Lower leg skin (tissue), 4 donors: ENCODE data around the gene PDS5B. TPM values are rescaled to one million over a fixed set of nuclear protein-coding genes. Genes with fewer than 3 reads are reported as not detected.

ENCODE experiments used
- DNase-seq, 2 donors: peaks; one replicate each; pipeline ENCODE4 v3.0.0-alpha.2; 2019; ENCODE audit warnings: low spot score in 2 of 2
- H3K4me3 ChIP-seq: fragments of 200-600 bp; sonication (generic); 2 replicates; pipeline ENCODE4 v1.5.1; 2017; ENCODE audit warnings: mild to moderate bottlenecking, low read depth; ENCODE audit not compliant: poor library complexity, severe bottlenecking
- CTCF ChIP-seq, 3 donors: fragments of 450-650 bp; IDR thresholded peaks; one replicate each; pipeline ENCODE4 v1.5.1; 2016; ENCODE audit warnings: antibody characterized with exemption in 3 of 3, mild to moderate bottlenecking in 3 of 3, moderate library complexity in 2 of 3
- POLR2A ChIP-seq, 2 donors: fragments of 450-650 bp; IDR thresholded peaks; one replicate each; pipeline ENCODE4 v1.6.1; 2016 to 2017; ENCODE audit warnings: antibody characterized with exemption in 2 of 2, mild to moderate bottlenecking in 1 of 2, moderate library complexity in 1 of 2
- WGBS, 2 donors: methylation state at CpG; one replicate each; pipeline ENCODE4 v1.1.5; 2018; 5-methylcytosine and 5-hydroxymethylcytosine counted together
- intact Hi-C: fragments of 100-400 bp; cut with DNase I; formaldehyde crosslinking; loops from one replicate; pipeline ENCODE4 v1.15.0; 2023; ENCODE audit warnings: low total_unique reads
- total RNA-seq, 4 donors: library from RNA; depleted of rRNA; stranded (reverse); fragments of >200 nt; gene quantifications; one replicate each; pipeline ENCODE4 v1.1.0, GENCODE V29; 2016

Gene PDS5B
- total RNA-seq: 10 to 100 TPM; 18.5 to 25.4 (median 23.4) TPM

GRCh38 chr13:32586080-32586900 is at the start of gene PDS5B:
Gene PDS5B, plus strand, starts transcription at chr13:32586452. Its CDS starts 62,321 bp downstream, at chr13:32648773.
- WGBS, 2 donors: 0 to 1% methylated on average over 51 to 53 of the region's 97 CpGs
- peak; percentile 92 to 98 for DNase-seq
- intact Hi-C loops: loop anchor here (5.0 kb wide), 1 partner anchor 956 kb away; no protein-coding TSS in a partner anchor
- peak within 1 kb of the TSS; percentile 69 for H3K4me3 ChIP-seq
- TF ChIP-seq CTCF (IDR thresholded peaks at IDR 0.05): peak in 1 of 3 donors; percentile 11
- TF ChIP-seq POLR2A (IDR thresholded peaks at IDR 0.05): no peak

GRCh38 chr13:32537580-32538142 is 48.6 kb upstream of the PDS5B start:
- 29 to 31% methylated on average over 21 to 22 of the region's 22 CpGs for WGBS, 2 donors
- H3K4me3 ChIP-seq: peak overlapping the region; percentile 88
- TF ChIP-seq CTCF (IDR thresholded peaks at IDR 0.05): no peak
- no peak for TF ChIP-seq POLR2A (IDR thresholded peaks at IDR 0.05)
- DNase-seq: peak; percentile 28 to 86
- intact Hi-C loops: no loop called here

GRCh38 chr13:32538143-32538620 is 48.1 kb upstream of the PDS5B start:
- H3K4me3 ChIP-seq: peak overlapping the region; percentile 88
- DNase-seq: peak in 1 of 2 donors; percentile 42
- intact Hi-C loops: no loop called here
- no peak for TF ChIP-seq CTCF (IDR thresholded peaks at IDR 0.05)
- no peak for TF ChIP-seq POLR2A (IDR thresholded peaks at IDR 0.05)
- whole genome bisulfite sequencing, 2 donors: 0 to 1% methylated on average over 23 of the region's 23 CpGs

GRCh38 chr13:32538621-32539246 is 47.5 kb upstream of the PDS5B start, which contains the start of gene N4BP2L2:
Gene N4BP2L2, minus strand, starts transcription at chr13:32538795. Its CDS starts 1,768 bp downstream, at chr13:32537027.
- WGBS, 2 donors: 1% methylated on average over 32 of the region's 32 CpGs
- peak within 1 kb of the TSS; percentile 88 for H3K4me3 ChIP-seq
- TF ChIP-seq POLR2A (IDR thresholded peaks at IDR 0.05) (no peak), CTCF (IDR thresholded peaks at IDR 0.05) (no peak)
- peak; percentile 97 to 98 for DNase-seq
- intact Hi-C loops: no loop called here

GRCh38 chr13:32542221-32542620 is 44.0 kb upstream of the PDS5B start:
- intact Hi-C loops: no loop called here
- H3K4me3 ChIP-seq: no peak overlapping the region
- TF ChIP-seq CTCF (IDR thresholded peaks at IDR 0.05) (no peak), POLR2A (IDR thresholded peaks at IDR 0.05) (no peak)
- DNase-seq: no peak
- 90 to 94% methylated on average over 2 of the region's 2 CpGs for WGBS, 2 donors
